GM23338 (cell line): ENCODE measurements around the gene ANKS1B.

ENCODE experiments used
- CTCF ChIP-seq, 2 experiments: fragments of 200-600 bp in 1 of 2; sonication (generic) in 1 of 2; conservative IDR thresholded peaks; 2 replicates each; pipeline versions ENCODE4 v1.5.1 to v1.6.1; 2016 to 2017; ENCODE audit warnings: antibody characterized with exemption in 2 of 2, low read depth in 2 of 2, mild to moderate bottlenecking in 2 of 2, moderate library complexity in 1 of 2
- EZH2phosphoT487 ChIP-seq: fragments of 200-600 bp; sonication (generic); IDR thresholded peaks from one replicate; pipeline ENCODE4 v1.8.1; 2018; ENCODE audit warnings: antibody characterized with exemption; ENCODE audit not compliant: unreplicated experiment
- REST ChIP-seq: IDR thresholded peaks from one replicate; pipeline ENCODE4 v1.6.1; 2018; ENCODE audit warnings: antibody characterized with exemption; ENCODE audit not compliant: unreplicated experiment

- no peak for TF ChIP-seq CTCF (conservative IDR thresholded peaks at IDR 0.05; ENCODE audit: low read depth in 2 of 2)
- TF ChIP-seq EZH2phosphoT487, result no peak
- TF ChIP-seq REST, result no peak
These were observed 225.3 kb downstream of the ANKS1B start for GRCh38 chr12:99759444-99759843.
